Endothelial cell of umbilical vein (primary cell): ENCODE measurements around the gene CNGB1. TPM values are rescaled to one million over a fixed set of nuclear protein-coding genes. Genes with fewer than 3 reads are reported as not detected.
"Not testable (repeated sequence)": the region's sequence is repeated elsewhere in the genome, so short reads cannot be mapped to it uniquely, and the experiment has no call there.

ENCODE experiments used
- BruUV-seq: library from RNA; stranded (reverse); fragments of 400-500 nt; replicated peaks from 2 replicates; lab custom pipeline; 2021; lab: Mats Ljungman, UMichigan
- CTCF ChIA-PET: fragments of 300-600, 350-600 bp; sonication (Branson Sonifier 250); formaldehyde crosslinking; loops from one replicate; lab custom pipeline; 2021; ENCODE audit warnings: antibody characterized with exemption, inconsistent platforms; lab: Charles Lee
- POLR2A ChIA-PET: fragments of 300-600, 350-600 bp; sonication (Branson Sonifier 250); formaldehyde crosslinking; loops from one replicate; lab custom pipeline; 2021; ENCODE audit warnings: antibody characterized with exemption, inconsistent platforms; lab: Charles Lee
- DNase-seq: peaks from one replicate; pipeline ENCODE4 v3.0.0-alpha.2; 2011; ENCODE audit warnings: low read depth, low spot score
- FAIRE-seq: peaks from 2 replicates; lab custom pipeline; 2011; peaks lifted over from hg19 to GRCh38; lab: Jason Lieb, UNC
- H2AFZ ChIP-seq: 2 replicates; pipeline ENCODE4 v1.6.0; 2012; ENCODE audit warnings: low read depth, low read length, control low read depth, inconsistent platforms
- H3K27ac ChIP-seq: 2 replicates; pipeline ENCODE4 v1.5.1; 2011; ENCODE audit warnings: low read depth, mild to moderate bottlenecking, control low read depth, low read length, moderate library complexity; ENCODE audit not compliant: insufficient read depth
- H3K27me3 ChIP-seq, 2 experiments: 2 replicates each; pipeline versions ENCODE4 v1.6.0 to v1.6.1; 2011; ENCODE audit warnings: low read length in 2 of 2, mixed read lengths in 1 of 2; ENCODE audit not compliant: control insufficient read depth in 2 of 2, insufficient read depth in 2 of 2
- H3K36me3 ChIP-seq, 2 experiments: 2 replicates in 1 of 2; 3 replicates in 1 of 2; pipeline ENCODE4 v1.5.1; 2011; ENCODE audit warnings: low read length in 2 of 2, mild to moderate bottlenecking in 1 of 2, moderate library complexity in 1 of 2; ENCODE audit not compliant: control insufficient read depth in 2 of 2, insufficient read depth in 2 of 2; ENCODE audit errors: extremely low read depth in 1 of 2
- H3K4me1 ChIP-seq: 3 replicates; pipeline ENCODE4 v1.5.1; 2011; ENCODE audit warnings: mild to moderate bottlenecking, low read length; ENCODE audit not compliant: control insufficient read depth, insufficient read depth; ENCODE audit errors: extremely low read depth
- H3K4me2 ChIP-seq: 2 replicates; pipeline ENCODE4 v1.6.1; 2011; ENCODE audit warnings: low read length, control low read depth, mixed read lengths; ENCODE audit not compliant: insufficient read depth
- H3K4me3 ChIP-seq, 3 experiments: fragments of 200-600 bp in 1 of 3; sonication (generic), shearing (Covaris generic) in 1 of 3; replicated peaks in 1 of 3; 2 replicates each; pipeline ENCODE4 v1.5.1; 2011 to 2016; ENCODE audit warnings: control low read depth in 3 of 3, low read length in 3 of 3, mild to moderate bottlenecking in 2 of 3, inconsistent platforms in 1 of 3, low read depth in 1 of 3, moderate library complexity in 1 of 3; ENCODE audit not compliant: insufficient read depth in 1 of 3
- H3K79me2 ChIP-seq: 2 replicates; pipeline ENCODE4 v1.6.0; 2012; ENCODE audit warnings: low read length, inconsistent platforms; ENCODE audit not compliant: control insufficient read depth, insufficient read depth
- H3K9ac ChIP-seq: replicated peaks from 2 replicates; pipeline ENCODE3; 2011; ENCODE audit warnings: low read length, control low read depth; ENCODE audit not compliant: insufficient read depth; ENCODE audit errors: extremely low read depth
- H3K9me1 ChIP-seq: replicated peaks from 3 replicates; pipeline ENCODE4 v1.6.0; 2011; ENCODE audit warnings: mild to moderate bottlenecking, low read length; ENCODE audit not compliant: control insufficient read depth, insufficient read depth; ENCODE audit errors: extremely low read depth
- H3K9me3 ChIP-seq: replicated peaks from 2 replicates; pipeline ENCODE4 v1.5.1; 2012; ENCODE audit warnings: low read length, inconsistent platforms; ENCODE audit not compliant: control insufficient read depth, insufficient read depth
- H4K20me1 ChIP-seq: replicated peaks from 2 replicates; pipeline ENCODE3; 2011; ENCODE audit warnings: mild to moderate bottlenecking, low read length; ENCODE audit not compliant: control insufficient read depth, insufficient read depth; ENCODE audit errors: extremely low read depth
- FOS ChIP-seq: IDR thresholded peaks from 2 replicates; pipeline ENCODE4 v1.6.1; 2011; ENCODE audit warnings: mild to moderate bottlenecking, low read length, moderate library complexity, borderline replicate concordance; ENCODE audit not compliant: insufficient read depth
- GATA2 ChIP-seq: IDR thresholded peaks from 2 replicates; pipeline ENCODE4 v1.7.0; 2011; ENCODE audit warnings: low read depth, mild to moderate bottlenecking, moderate library complexity, mixed read lengths, low read length; ENCODE audit not compliant: insufficient read length, insufficient read depth
- MYC ChIP-seq: IDR thresholded peaks from one replicate; pipeline ENCODE4 v1.6.1; 2011; ENCODE audit warnings: mild to moderate bottlenecking, low read depth, low read length
- POLR2AphosphoS5 ChIP-seq: IDR thresholded peaks from 2 replicates; pipeline ENCODE4 v1.6.1; 2012; ENCODE audit warnings: low read depth, mild to moderate bottlenecking, control low read depth, low read length, moderate library complexity; ENCODE audit not compliant: insufficient read depth
- dilution Hi-C: fragments of 300-500 bp; cut with MboI; formaldehyde crosslinking; loops from one replicate; pipeline ENCODE4 v1.15.0; 2019; ENCODE audit warnings: low sequenced_read_pairs; ENCODE audit not compliant: extremely low pct_ligation_motif_present
- intact Hi-C: fragments of 100-400 bp; cut with micrococcal nuclease; formaldehyde crosslinking; loops from one replicate; pipeline ENCODE4 v1.10.0; 2022
- polyA plus RNA-seq, 4 experiments: library from polyadenylated mRNA; depleted of rRNA in 3 of 4; stranded (reverse) in 3 of 4; unstranded in 1 of 4; fragments of >200 nt; gene quantifications; 2 replicates each; pipeline versions ENCODE4 v1.2.1 to v1.2.3, GENCODE V29; 2011 to 2012; ENCODE audit warnings: missing spikeins in 1 of 4
- total RNA-seq: library from RNA; stranded (reverse); gene quantifications from 2 replicates; pipeline ENCODE4 v1.2.3, GENCODE V29; 2021
- TF ChIP-seq, protein P1 (sequence below): IDR thresholded peaks from 2 replicates; pipeline ENCODE4 v1.6.1; 2011; ENCODE audit not compliant: insufficient read depth, insufficient read length

Gene CNGB1
- total and polyA plus RNA-seq, 2 donors (not counting 3 experiments of a cell fraction or from before 2014, with no cell fraction given): not detected

DNA sequence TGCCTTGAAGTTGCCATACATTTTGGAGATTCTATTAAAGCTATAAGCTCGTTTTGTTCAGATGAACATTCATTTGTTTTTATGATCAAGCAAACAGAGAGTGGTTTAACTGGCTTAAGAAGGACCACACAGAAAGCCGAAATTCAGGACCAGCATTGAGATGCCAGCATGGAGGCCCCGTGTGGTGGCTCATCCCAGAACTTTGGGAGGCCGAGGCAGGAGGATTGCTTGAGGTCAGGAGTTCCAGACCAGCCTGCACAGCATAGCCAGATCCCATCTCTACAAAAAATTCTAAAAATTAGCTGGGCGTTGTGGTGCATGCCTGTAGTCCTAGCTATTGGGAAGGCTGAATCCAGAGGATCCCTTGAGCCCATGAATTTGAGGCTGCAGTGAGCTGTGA, 122.7 kb downstream of the CNGB1 start:
- dilution Hi-C loops: no loop called here
- CTCF ChIA-PET: interaction anchor here (0.6 to 1.8 kb wide), 2 partner anchors 11 to 15 kb away, joined by 4 to 9 read pairs; no protein-coding TSS in a partner anchor
- BruUV-seq: no TSS peak
- Histone ChIP-seq H3K4me3 (no peak overlapping the region), H2AFZ (no peak overlapping the region), H3K4me1 (no peaks in the 10 kb centered on the region), H3K27ac (no peak overlapping the region), H4K20me1 (no peaks in the 10 kb centered on the region), H3K9me3 (no peaks in the 10 kb centered on the region), H3K79me2 (no peaks in the 10 kb centered on the region), H3K4me2 (no peak overlapping the region), H3K27me3 (peaks cover 2% of the 10 kb centered on the region in 2 experiments), H3K9ac (no peak overlapping the region), H3K9me1 (no peaks in the 10 kb centered on the region), H3K36me3 (no peaks in the 10 kb centered on the region)
- DNase-seq (no peak), FAIRE-seq (no peak)
- intact Hi-C loops: no loop called here
- POLR2A ChIA-PET: no interaction called here
- TF ChIP-seq, protein P1, sequence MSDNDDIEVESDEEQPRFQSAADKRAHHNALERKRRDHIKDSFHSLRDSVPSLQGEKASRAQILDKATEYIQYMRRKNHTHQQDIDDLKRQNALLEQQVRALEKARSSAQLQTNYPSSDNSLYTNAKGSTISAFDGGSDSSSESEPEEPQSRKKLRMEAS: no peak
- no peak for TF ChIP-seq FOS
- TF ChIP-seq MYC: no peak
- no peak for TF ChIP-seq POLR2AphosphoS5
- no peak for TF ChIP-seq GATA2

DNA sequence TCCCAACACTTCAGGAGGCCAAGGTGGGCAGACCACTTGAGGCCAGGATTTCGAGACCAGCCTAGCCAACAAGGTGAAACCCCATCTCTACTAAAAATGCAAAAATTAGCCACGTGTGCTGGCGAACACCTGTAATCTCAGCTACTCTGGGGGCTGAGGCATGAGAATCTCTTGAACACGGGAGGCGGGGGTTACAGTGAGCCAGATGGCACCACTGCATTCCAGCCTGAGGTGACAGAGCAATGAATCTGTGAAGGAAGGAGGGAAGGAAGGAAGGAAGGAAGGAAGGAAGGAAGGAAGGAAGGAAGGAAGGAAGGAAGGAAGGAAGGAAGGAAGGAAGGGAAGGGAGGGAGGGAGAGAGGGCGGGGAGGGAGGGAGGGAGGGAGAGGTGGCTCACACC, 124.0 kb downstream of the CNGB1 start:
- H3K9me1 ChIP-seq, FAIRE-seq, H4K20me1 ChIP-seq, intact Hi-C loops, POLR2A ChIA-PET, H3K79me2 ChIP-seq, H3K27me3 ChIP-seq, BruUV-seq, H3K27ac ChIP-seq, H2AFZ ChIP-seq, H3K36me3 ChIP-seq, H3K4me2 ChIP-seq, DNase-seq, dilution Hi-C loops, H3K9ac ChIP-seq, H3K4me1 ChIP-seq, H3K4me3 ChIP-seq, H3K9me3 ChIP-seq, CTCF ChIA-PET: not testable (repeated sequence)
